HCEC 1CT (cell line): Measurements from ENCODE around the gene MAGIX.

Source experiments
- DNase-seq: peaks from one replicate; pipeline ENCODE4 v3.0.0-alpha.2; 2017

MAGIX gene

GRCh38 chrX:49208399-49208798 lies 45.8 kb downstream of the MAGIX start:
- DNase-seq, result no peak

DNA sequence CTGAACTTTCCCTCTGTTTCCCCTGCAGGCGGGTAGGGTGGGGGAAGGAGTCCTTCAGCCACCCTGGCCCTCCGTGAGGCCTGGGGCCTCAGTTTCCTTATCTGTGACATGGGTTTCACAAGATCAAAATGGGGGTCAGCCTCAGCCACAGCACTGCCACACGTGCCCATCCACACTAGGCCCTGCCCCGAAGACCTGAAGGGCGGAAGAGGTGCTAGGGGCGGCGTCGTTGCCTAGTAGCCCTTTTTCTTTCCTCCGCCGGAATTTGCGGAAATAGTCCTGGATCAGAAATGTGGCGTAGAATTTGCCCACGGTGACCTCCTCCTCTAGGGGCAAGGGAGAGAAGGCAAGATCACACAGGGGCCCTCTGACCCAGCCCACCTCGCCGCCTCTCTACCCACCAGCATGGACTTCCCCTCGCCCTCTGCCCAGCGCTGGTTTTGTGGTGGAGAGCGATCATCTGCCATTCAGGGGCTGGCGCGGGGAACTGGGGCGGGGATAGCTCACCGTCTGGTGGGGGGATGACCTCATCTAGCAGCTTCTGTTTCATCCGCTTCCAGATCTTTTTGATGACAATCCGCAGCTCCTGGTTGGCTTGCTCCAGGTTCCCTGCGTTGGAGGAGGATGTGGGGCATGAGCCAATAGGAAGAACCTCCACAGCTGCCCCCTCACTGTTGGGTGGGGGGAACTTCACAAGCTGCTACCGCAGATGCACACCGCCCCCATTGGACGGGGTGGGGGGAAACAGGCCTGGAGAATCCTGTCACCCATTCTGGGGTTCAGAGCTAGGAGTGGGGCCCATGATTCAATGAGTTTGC lies 47.1 kb downstream of the MAGIX start:
- no peak for DNase-seq

DNA sequence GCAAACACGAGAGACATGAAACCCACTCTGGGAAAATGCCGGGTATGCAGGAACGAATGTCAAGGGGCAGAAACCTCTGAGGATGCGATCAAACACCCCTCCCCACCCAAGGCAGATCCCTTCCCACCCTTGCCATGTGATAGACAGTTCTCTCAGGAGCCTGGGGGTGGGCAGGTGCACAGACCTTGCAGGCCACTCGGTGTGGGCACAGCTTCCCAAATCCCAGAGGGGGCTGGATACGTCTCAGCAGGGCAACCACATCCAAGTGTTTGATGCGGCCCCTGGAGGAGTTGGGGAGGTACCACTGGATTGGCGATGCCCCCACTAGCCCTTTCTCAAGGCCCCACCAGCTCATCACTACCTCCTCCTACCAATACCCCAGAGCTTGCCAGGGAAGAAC lies 47.8 kb downstream of the MAGIX start:
- no peak for DNase-seq

- DNase-seq, result no peak
Observed at GRCh38 chrX:49211074-49211473, 48.5 kb downstream of the MAGIX start.

GRCh38 chrX:49212209-49212608 lies 49.7 kb downstream of the MAGIX start:
- no peak for DNase-seq

DNA sequence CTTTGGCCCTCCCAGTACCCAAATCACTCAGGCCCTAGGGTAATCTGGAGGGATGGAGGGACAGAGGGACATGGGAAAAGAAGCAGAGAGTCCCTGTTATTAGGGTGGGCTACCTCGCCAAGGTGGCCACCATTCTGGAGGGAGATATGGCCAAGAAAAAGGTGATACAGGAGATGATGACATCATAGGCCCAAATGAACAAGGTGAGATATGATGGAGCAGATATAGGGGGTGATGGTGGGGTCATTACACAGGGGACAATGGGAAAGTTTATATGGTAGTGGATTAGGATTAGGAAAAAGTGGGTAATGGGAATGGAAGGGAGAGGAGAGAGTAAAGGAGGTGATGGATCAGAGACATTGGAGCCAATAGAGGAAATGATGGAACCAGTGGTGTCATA lies 50.3 kb downstream of the MAGIX start:
- DNase-seq, result no peak

- DNase-seq, result no peak
Observed at GRCh38 chrX:49214416-49214815, 51.9 kb downstream of the MAGIX start.

DNA sequence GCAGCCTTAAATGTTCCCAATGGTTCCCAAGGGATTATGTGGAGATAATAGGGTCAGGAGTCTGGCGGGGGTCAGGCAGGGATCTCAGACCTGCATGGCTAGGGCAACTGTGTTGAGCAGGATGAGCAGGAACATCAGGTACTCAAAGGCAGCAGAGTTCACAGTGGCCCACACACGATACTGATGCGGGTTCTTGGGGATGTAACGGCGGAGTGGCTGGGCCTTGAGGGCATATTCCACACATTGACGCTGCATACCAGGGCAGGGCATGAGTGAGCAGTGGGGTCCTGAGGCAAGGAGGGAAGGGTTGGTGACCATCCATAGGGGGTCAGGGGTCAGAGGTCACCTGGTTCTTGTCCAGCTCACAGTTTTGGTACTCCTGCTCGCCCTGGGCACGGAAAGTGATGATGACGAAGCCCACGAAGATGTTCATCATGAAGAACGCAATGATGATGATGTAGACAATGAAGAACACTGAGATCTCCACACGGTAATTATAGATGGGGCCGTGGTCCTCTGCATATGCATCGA lies 52.5 kb downstream of the MAGIX start:
- DNase-seq, result no peak
